NB4 (cell line): Measurements from ENCODE around the gene IL21R.

ENCODE experiments used
- POLR2A ChIP-seq: IDR thresholded peaks from 2 replicates; pipeline ENCODE4 v1.6.1; 2011; ENCODE audit warnings: mild to moderate bottlenecking; ENCODE audit not compliant: insufficient read length; ENCODE audit errors: extremely low read depth
- TF ChIP-seq, protein P1 (sequence below): IDR thresholded peaks from one replicate; pipeline ENCODE4 v1.5.1; 2012; ENCODE audit warnings: low read depth, low read length

DNA sequence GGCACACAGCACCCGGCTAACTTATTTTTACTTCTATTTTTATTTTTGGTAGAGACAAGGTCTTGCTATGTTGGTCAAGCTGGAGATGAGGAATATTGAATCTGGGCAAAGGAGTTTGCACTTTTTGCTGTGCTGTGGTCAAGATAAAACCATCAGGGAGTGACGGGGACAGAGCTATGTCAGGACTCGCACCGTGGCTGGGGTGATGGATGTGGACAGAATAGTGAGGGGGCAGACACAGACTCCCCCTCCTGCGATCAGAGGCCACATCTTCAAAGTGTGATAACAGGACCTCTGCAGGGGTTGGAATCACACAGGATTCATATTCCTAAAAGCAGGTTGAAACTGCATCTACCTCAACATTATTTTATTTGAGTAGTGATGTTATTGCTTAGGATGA, 25.6 kb downstream of the IL21R start:
- no peak for TF ChIP-seq POLR2A
- TF ChIP-seq, protein P1, sequence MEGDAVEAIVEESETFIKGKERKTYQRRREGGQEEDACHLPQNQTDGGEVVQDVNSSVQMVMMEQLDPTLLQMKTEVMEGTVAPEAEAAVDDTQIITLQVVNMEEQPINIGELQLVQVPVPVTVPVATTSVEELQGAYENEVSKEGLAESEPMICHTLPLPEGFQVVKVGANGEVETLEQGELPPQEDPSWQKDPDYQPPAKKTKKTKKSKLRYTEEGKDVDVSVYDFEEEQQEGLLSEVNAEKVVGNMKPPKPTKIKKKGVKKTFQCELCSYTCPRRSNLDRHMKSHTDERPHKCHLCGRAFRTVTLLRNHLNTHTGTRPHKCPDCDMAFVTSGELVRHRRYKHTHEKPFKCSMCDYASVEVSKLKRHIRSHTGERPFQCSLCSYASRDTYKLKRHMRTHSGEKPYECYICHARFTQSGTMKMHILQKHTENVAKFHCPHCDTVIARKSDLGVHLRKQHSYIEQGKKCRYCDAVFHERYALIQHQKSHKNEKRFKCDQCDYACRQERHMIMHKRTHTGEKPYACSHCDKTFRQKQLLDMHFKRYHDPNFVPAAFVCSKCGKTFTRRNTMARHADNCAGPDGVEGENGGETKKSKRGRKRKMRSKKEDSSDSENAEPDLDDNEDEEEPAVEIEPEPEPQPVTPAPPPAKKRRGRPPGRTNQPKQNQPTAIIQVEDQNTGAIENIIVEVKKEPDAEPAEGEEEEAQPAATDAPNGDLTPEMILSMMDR, result no peak
